ENCODE measurements around the gene CXCR2. TPM values are rescaled to one million over a fixed set of nuclear protein-coding genes. Genes with fewer than 3 reads are reported as not detected.

CXCR2 gene
- total and polyA plus RNA-seq, 2 of the 8 experiments (the other 6 are each of a cell fraction or from before 2014, with no cell fraction given) = 1.4 to 1.6 TPM

- no peak overlapping the region for H4K8ac ChIP-seq (ENCODE audit: extremely low read depth, insufficient read depth, low read length)
- no peak overlapping the region for H4K5ac ChIP-seq (ENCODE audit: insufficient read length, low read depth, low read length)
- no peak overlapping the region for H2BK12ac ChIP-seq (ENCODE audit: low read depth, low read length)
- H3K79me1 ChIP-seq (ENCODE audit: low read depth, low read length) = no peaks in the 10 kb centered on the region
- H3K4ac ChIP-seq (replicated peaks; ENCODE audit: insufficient read length, low read depth, low read length) = no peak overlapping the region
- no peak overlapping the region for H2BK15ac ChIP-seq (ENCODE audit: low read length)
- CTCF ChIA-PET (ENCODE audit: partially characterized antibody) = interaction anchor here (0.7 to 2.7 kb wide), 8 partner anchors 10 to 116 kb away, joined by 3 to 21 read pairs (median 4); partner anchors contain the start of gene RUFY4
- H3K9me3 ChIP-seq (ENCODE audit: insufficient read depth in 2 of 2, low read depth in 1 of 2, low read length in 1 of 2) = no peaks in the 10 kb centered on the region
- H3K56ac ChIP-seq (replicated peaks; ENCODE audit: insufficient read length, low read depth, low read length) = no peak overlapping the region
- H3K4me3 ChIP-seq (ENCODE audit: extremely low read depth in 1 of 4, insufficient read depth in 2 of 4, low read depth in 3 of 4, low read length in 4 of 4) = no peak overlapping the region
- H2BK20ac ChIP-seq (ENCODE audit: low read length) = no peak overlapping the region
- H4K20me1 ChIP-seq (replicated peaks in 1 of 2; ENCODE audit: control insufficient read depth in 1 of 2, insufficient read depth in 2 of 2, low read length in 2 of 2) = no peaks in the 10 kb centered on the region
- H2BK5ac ChIP-seq (ENCODE audit: low read depth, low read length) = no peak overlapping the region
- no peaks in the 10 kb centered on the region for H3K27me3 ChIP-seq (replicated peaks in 1 of 4; ENCODE audit: control insufficient read depth in 3 of 4, extremely low read depth in 1 of 4, insufficient read depth in 3 of 4, low read length in 3 of 4)
- no peak overlapping the region for H3K27ac ChIP-seq (ENCODE audit: low read depth, low read length)
- no peak overlapping the region for H3K4me2 ChIP-seq (ENCODE audit: insufficient read depth in 1 of 2, low read depth in 2 of 2, low read length in 2 of 2)
- H3K9ac ChIP-seq (replicated peaks in 1 of 4; ENCODE audit: extremely low read depth in 1 of 4, low read depth in 3 of 4, low read length in 3 of 4) = no peak overlapping the region
- H3K14ac ChIP-seq (ENCODE audit: insufficient read length) = no peak overlapping the region
- FAIRE-seq (no peak), DNase-seq (ENCODE audit: low read depth in 1 of 2, low spot score in 2 of 2) (no peak)
- no peaks in the 10 kb centered on the region for H3K23me2 ChIP-seq (ENCODE audit: low read depth, low read length)
- POLR2A ChIA-PET (ENCODE audit: partially characterized antibody) = interaction anchor here (3.0 kb wide), 1 partner anchor 12 kb away, joined by 9 read pairs; no protein-coding TSS in a partner anchor
- H3K23ac ChIP-seq (ENCODE audit: insufficient read length) = no peak overlapping the region
- no peaks in the 10 kb centered on the region for H3K36me3 ChIP-seq (ENCODE audit: control insufficient read depth in 2 of 4, insufficient read depth in 4 of 4, low read length in 3 of 4)
- H2AK5ac ChIP-seq (ENCODE audit: low read depth, low read length) = no peak overlapping the region
- no peak overlapping the region for H3K18ac ChIP-seq (ENCODE audit: extremely low read depth, low read length)
- no peaks in the 10 kb centered on the region for H3K79me2 ChIP-seq (ENCODE audit: control insufficient read depth in 1 of 2, insufficient read depth in 2 of 2, low read length in 2 of 2)
- no peak overlapping the region for H4K91ac ChIP-seq (replicated peaks; ENCODE audit: insufficient read length, low read length)
- H2BK120ac ChIP-seq (replicated peaks; ENCODE audit: low read depth, low read length) = no peak overlapping the region
- 87 to 100% methylated on average over 1 to 5 of the region's 5 CpGs for WGBS, 2 experiments (ENCODE audit: extremely low coverage in 1 of 2, insufficient coverage in 1 of 2, insufficient read length in 1 of 2, insufficient replicate concordance in 2 of 2, low coverage in 1 of 2, low lambda C conversion rate in 2 of 2, missing lambda C conversion rate in 1 of 2)
- peaks cover 0 to 3% (median 0%) of the 10 kb centered on the region in 4 experiments; a peak in 1 of 7 replicates for H3K4me1 ChIP-seq (replicated peaks in 1 of 4; ENCODE audit: control insufficient read depth in 3 of 4, insufficient read depth in 4 of 4, low read length in 3 of 4)
- H2AFZ ChIP-seq (ENCODE audit: low read length) = no peak overlapping the region; the same call in 1 of the 2 replicates
- TF ChIP-seq CTCF (IDR thresholded peaks at IDR 0.05; ENCODE audit: control extremely low read depth in 1 of 3, insufficient read depth in 1 of 3, low read depth in 1 of 3, low read length in 3 of 3) = no peak
- TF ChIP-seq EP300 (IDR thresholded peaks at IDR 0.05; ENCODE audit: borderline replicate concordance in 1 of 2, low read depth in 2 of 2, low read length in 2 of 2) = no peak
- TF ChIP-seq ATF3 (IDR thresholded peaks at IDR 0.05; ENCODE audit: insufficient read depth, low read depth, low read length) = no peak
- no peak for TF ChIP-seq BCL11A (IDR thresholded peaks at IDR 0.05; ENCODE audit: low read depth in 2 of 2, low read length in 2 of 2)
- TF ChIP-seq CTBP2 (IDR thresholded peaks at IDR 0.05; ENCODE audit: borderline replicate concordance, insufficient read depth, insufficient read length, low read length) = no peak
- no peak for TF ChIP-seq YY1 (IDR thresholded peaks at IDR 0.05; ENCODE audit: low read depth, low read length)
- no peak for TF ChIP-seq FOSL1 (IDR thresholded peaks at IDR 0.05; ENCODE audit: insufficient read depth, low read depth, low read length)
- TF ChIP-seq CHD2 (IDR thresholded peaks at IDR 0.05; ENCODE audit: low read length) = no peak
Measured at GRCh38 chr2:218169757-218170546, 44.1 kb downstream of the CXCR2 start.
